Measurements from ENCODE around the gene HCFC1R1. TPM values are rescaled to one million over a fixed set of nuclear protein-coding genes. Genes with fewer than 3 reads are reported as not detected.

HCFC1R1 gene
- total RNA-seq, 1 experiment from 2014 or later, result 60.0 TPM

- Histone ChIP-seq H3K9me2 (ENCODE audit: insufficient read depth) (no peaks in the 10 kb centered on the region), H3K36me3 (ENCODE audit: control insufficient read depth in 1 of 2, insufficient read depth in 2 of 2, low read length in 2 of 2) (no peaks in the 10 kb centered on the region), H3K27ac (ENCODE audit: low read depth, low read length) (no peak overlapping the region), H3K27me3 (ENCODE audit: insufficient read depth, low read length) (no peaks in the 10 kb centered on the region), H2AFZ (ENCODE audit: low read depth, low read length, poor library complexity, severe bottlenecking) (no peak overlapping the region), H3K4me1 (ENCODE audit: control insufficient read depth in 1 of 2, insufficient read depth in 2 of 2, low read length in 2 of 2) (peaks cover 24 to 59% of the 10 kb centered on the region in 2 experiments), H3K9ac (ENCODE audit: low read length) (no peak overlapping the region), H4K20me1 (ENCODE audit: insufficient read depth) (no peaks in the 10 kb centered on the region), H3K9me3 (ENCODE audit: control insufficient read depth in 1 of 2, insufficient read depth in 1 of 2, low read depth in 1 of 2, low read length in 2 of 2) (no peaks in the 10 kb centered on the region), H3K4me2 (ENCODE audit: low read length) (no peak overlapping the region), H3K79me2 (ENCODE audit: insufficient read depth, low read length) (no peaks in the 10 kb centered on the region), H3K4me3 (replicated peaks in 1 of 2; ENCODE audit: low read depth in 1 of 2, low read length in 2 of 2) (no peak overlapping the region)
- POLR2A ChIA-PET, result interaction anchor here (2.0 kb wide), 1 partner anchor 10 kb away, joined by 16 read pairs; no protein-coding TSS in a partner anchor
- CTCF ChIA-PET, result interaction anchor here (1.9 kb wide), 1 partner anchor 10 kb away, joined by 15 read pairs; no protein-coding TSS in a partner anchor
- no peak for DNase-seq (ENCODE audit: low read depth, low spot score)
- ATAC-seq, result no peak
- no TSS peak for BruUV-seq (replicated peaks)
- RAD21 ChIA-PET (ENCODE audit: low non-redundant PET in 1 of 2, low total read pairs in 2 of 2, uncharacterized antibody in 2 of 2, unreplicated experiment in 2 of 2), result no interaction called here
- intact Hi-C loops (cut with micrococcal nuclease), result no loop called here
- TF ChIP-seq MAX (IDR thresholded peaks at IDR 0.05) (no peak), POLR2A (IDR thresholded peaks at IDR 0.05; ENCODE audit: borderline replicate concordance, extremely low read depth, insufficient read depth, insufficient read length) (no peak), EZH2 (IDR thresholded peaks at IDR 0.05) (no peak), POLR2AphosphoS5 (IDR thresholded peaks at IDR 0.05; ENCODE audit: low read depth, low read length) (no peak), CBX3 (IDR thresholded peaks at IDR 0.05; ENCODE audit: low read depth) (no peak), SIN3A (IDR thresholded peaks at IDR 0.05; ENCODE audit: low read depth) (no peak), REST (IDR thresholded peaks at IDR 0.05; ENCODE audit: low read depth) (no peak), ELF1 (IDR thresholded peaks at IDR 0.05; ENCODE audit: borderline replicate concordance, low read depth) (no peak), SP1 (IDR thresholded peaks at IDR 0.05; ENCODE audit: low read depth) (no peak), FOSL1 (IDR thresholded peaks at IDR 0.05; ENCODE audit: low read depth) (no peak), YY1 (IDR thresholded peaks at IDR 0.05; ENCODE audit: extremely low read depth, insufficient replicate concordance, low read depth, low read length) (no peak), EZH2phosphoT487 (IDR thresholded peaks at IDR 0.05; ENCODE audit: borderline replicate concordance) (no peak), SRF (IDR thresholded peaks at IDR 0.05; ENCODE audit: low read depth) (no peak), JUND (IDR thresholded peaks at IDR 0.05) (no peak), ZNF274 (IDR thresholded peaks at IDR 0.05; ENCODE audit: low read depth, low read length) (no peak), ATF3 (IDR thresholded peaks at IDR 0.05) (no peak), ZFX (IDR thresholded peaks at IDR 0.05) (no peak), RAD21 (IDR thresholded peaks at IDR 0.05; ENCODE audit: low read depth) (no peak)
- TF ChIP-seq, protein P1, sequence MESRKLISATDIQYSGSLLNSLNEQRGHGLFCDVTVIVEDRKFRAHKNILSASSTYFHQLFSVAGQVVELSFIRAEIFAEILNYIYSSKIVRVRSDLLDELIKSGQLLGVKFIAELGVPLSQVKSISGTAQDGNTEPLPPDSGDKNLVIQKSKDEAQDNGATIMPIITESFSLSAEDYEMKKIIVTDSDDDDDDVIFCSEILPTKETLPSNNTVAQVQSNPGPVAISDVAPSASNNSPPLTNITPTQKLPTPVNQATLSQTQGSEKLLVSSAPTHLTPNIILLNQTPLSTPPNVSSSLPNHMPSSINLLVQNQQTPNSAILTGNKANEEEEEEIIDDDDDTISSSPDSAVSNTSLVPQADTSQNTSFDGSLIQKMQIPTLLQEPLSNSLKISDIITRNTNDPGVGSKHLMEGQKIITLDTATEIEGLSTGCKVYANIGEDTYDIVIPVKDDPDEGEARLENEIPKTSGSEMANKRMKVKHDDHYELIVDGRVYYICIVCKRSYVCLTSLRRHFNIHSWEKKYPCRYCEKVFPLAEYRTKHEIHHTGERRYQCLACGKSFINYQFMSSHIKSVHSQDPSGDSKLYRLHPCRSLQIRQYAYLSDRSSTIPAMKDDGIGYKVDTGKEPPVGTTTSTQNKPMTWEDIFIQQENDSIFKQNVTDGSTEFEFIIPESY (IDR thresholded peaks at IDR 0.05; ENCODE audit: extremely low read depth, insufficient replicate concordance, low read length), result no peak
- TF ChIP-seq, protein P2, sequence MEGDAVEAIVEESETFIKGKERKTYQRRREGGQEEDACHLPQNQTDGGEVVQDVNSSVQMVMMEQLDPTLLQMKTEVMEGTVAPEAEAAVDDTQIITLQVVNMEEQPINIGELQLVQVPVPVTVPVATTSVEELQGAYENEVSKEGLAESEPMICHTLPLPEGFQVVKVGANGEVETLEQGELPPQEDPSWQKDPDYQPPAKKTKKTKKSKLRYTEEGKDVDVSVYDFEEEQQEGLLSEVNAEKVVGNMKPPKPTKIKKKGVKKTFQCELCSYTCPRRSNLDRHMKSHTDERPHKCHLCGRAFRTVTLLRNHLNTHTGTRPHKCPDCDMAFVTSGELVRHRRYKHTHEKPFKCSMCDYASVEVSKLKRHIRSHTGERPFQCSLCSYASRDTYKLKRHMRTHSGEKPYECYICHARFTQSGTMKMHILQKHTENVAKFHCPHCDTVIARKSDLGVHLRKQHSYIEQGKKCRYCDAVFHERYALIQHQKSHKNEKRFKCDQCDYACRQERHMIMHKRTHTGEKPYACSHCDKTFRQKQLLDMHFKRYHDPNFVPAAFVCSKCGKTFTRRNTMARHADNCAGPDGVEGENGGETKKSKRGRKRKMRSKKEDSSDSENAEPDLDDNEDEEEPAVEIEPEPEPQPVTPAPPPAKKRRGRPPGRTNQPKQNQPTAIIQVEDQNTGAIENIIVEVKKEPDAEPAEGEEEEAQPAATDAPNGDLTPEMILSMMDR (IDR thresholded peaks at IDR 0.05 in 2 of 3, conservative IDR thresholded peaks at IDR 0.05 in 1 of 3; ENCODE audit: borderline replicate concordance in 1 of 3, insufficient read depth in 1 of 3, low read depth in 2 of 3, low read length in 2 of 3), result no peak
Measured at GRCh38 chr16:3038256-3038655, 14.5 kb upstream of the HCFC1R1 start.

Data from HCT116 (cell line).